ENCODE measurements around the gene ALDH3A2. TPM values are rescaled to one million over a fixed set of nuclear protein-coding genes. Genes with fewer than 3 reads are reported as not detected.

Gene ALDH3A2
- total and polyA plus RNA-seq, 4 donors = 63.3 to 165 (median 80.4) TPM

DNA sequence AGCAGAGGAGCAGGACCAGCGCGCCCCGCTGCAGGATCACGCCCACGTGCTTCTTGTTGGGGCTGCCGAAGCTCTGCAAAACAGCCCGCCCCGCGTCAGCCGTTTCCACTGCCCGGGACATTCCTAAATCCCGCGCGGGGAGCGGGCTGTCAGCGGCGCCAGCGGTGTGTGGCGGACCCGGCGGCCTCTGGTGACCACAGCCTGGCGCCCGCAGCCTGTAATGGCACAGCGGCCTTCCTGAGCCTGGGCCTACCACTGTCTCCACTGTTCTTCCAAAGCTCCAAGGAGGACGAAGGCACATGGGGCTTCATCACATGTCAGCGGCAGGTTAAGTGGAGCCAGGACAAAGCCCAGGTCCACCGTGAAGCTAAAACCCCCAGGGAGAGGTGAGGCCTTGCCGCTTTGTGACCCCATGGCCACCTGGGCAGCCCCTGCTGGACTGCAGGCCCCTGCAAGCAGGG lies 65.4 kb downstream of the ALDH3A2 start (continued):
- TF ChIP-seq, protein P1, sequence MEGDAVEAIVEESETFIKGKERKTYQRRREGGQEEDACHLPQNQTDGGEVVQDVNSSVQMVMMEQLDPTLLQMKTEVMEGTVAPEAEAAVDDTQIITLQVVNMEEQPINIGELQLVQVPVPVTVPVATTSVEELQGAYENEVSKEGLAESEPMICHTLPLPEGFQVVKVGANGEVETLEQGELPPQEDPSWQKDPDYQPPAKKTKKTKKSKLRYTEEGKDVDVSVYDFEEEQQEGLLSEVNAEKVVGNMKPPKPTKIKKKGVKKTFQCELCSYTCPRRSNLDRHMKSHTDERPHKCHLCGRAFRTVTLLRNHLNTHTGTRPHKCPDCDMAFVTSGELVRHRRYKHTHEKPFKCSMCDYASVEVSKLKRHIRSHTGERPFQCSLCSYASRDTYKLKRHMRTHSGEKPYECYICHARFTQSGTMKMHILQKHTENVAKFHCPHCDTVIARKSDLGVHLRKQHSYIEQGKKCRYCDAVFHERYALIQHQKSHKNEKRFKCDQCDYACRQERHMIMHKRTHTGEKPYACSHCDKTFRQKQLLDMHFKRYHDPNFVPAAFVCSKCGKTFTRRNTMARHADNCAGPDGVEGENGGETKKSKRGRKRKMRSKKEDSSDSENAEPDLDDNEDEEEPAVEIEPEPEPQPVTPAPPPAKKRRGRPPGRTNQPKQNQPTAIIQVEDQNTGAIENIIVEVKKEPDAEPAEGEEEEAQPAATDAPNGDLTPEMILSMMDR (IDR thresholded peaks at IDR 0.05; ENCODE audit: low read depth, low read length, missing input control) = no peak
- TF ChIP-seq, protein P2, sequence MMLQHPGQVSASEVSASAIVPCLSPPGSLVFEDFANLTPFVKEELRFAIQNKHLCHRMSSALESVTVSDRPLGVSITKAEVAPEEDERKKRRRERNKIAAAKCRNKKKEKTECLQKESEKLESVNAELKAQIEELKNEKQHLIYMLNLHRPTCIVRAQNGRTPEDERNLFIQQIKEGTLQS (IDR thresholded peaks at IDR 0.05) = no peak
- TF ChIP-seq HNF4G (IDR thresholded peaks at IDR 0.05) (no peak), JUND (IDR thresholded peaks at IDR 0.05) (no peak), SP1 (IDR thresholded peaks at IDR 0.05) (no peak), NR2F2 (IDR thresholded peaks at IDR 0.05) (no peak), EGR1 (IDR thresholded peaks at IDR 0.05; ENCODE audit: low read depth in 2 of 2) (no peak), RAD21 (IDR thresholded peaks at IDR 0.05) (no peak)

DNA sequence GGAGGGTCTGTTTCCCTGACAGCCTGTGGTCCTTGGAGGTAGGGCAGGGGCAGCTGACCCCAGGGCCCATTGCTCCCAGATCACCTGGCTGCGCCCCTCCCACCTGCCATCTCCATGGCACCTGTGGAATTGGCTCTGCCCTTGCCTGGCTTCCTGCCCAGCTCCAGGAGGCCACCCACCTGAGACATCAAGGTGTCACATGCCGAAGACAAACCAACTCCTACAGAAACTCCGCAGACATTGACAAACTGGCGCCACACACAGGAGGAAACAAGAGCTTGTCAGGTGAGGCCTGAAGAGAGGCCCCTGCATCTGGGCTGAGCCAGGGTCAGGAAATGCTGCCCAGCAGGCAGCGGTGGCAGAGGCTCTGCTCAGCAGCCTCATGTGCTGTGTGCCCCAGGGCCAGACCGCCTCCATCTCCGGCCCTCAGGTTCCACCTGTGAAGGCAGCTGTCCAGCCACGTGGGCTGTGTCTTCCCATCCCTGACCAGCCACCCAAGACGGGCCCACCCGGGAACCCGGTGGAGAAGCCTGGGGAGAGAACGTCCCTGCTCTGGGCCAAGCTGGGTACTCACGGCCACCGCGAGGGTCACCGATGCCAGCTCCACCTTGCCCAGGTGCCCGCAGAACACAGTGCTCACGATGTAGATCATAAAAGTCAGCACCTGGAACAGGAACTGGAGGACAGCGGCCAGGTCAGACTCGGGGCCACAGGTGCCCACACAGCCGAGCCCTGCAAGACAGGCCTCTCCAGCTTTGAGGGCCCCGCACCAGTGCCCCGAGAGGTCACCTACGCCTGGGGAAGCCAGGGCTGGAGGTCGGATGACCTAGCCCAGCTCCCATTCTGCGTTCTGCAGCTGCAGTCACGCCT lies 66.2 kb downstream of the ALDH3A2 start:
- Histone ChIP-seq H3K27me3 (ENCODE audit: control insufficient read depth in 4 of 4, insufficient read depth in 4 of 4, low read length in 3 of 4) (no peaks in the 10 kb centered on the region), H3K36me3 (ENCODE audit: control insufficient read depth in 4 of 4, insufficient read depth in 3 of 4, low read depth in 1 of 4, low read length in 3 of 4) (no peaks in the 10 kb centered on the region), H3K4me3 (ENCODE audit: low read depth in 1 of 3, low read length in 3 of 3) (no peak overlapping the region), H3K9me3 (ENCODE audit: control insufficient read depth in 4 of 4, low read length in 3 of 4) (no peaks in the 10 kb centered on the region), H3K9ac (ENCODE audit: low read depth in 1 of 2, low read length in 2 of 2) (no peak overlapping the region), H3K27ac (ENCODE audit: low read depth in 1 of 2, low read length in 2 of 2) (no peak overlapping the region), H3K4me1 (ENCODE audit: control insufficient read depth in 4 of 4, insufficient read depth in 4 of 4, low read length in 3 of 4) (no peaks in the 10 kb centered on the region)
- TF ChIP-seq, protein P3, sequence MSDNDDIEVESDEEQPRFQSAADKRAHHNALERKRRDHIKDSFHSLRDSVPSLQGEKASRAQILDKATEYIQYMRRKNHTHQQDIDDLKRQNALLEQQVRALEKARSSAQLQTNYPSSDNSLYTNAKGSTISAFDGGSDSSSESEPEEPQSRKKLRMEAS (IDR thresholded peaks at IDR 0.05) = no peak
- no peak for TF ChIP-seq RAD21 (IDR thresholded peaks at IDR 0.05)
- no peak for TF ChIP-seq JUND (IDR thresholded peaks at IDR 0.05)
- TF ChIP-seq, protein P4, sequence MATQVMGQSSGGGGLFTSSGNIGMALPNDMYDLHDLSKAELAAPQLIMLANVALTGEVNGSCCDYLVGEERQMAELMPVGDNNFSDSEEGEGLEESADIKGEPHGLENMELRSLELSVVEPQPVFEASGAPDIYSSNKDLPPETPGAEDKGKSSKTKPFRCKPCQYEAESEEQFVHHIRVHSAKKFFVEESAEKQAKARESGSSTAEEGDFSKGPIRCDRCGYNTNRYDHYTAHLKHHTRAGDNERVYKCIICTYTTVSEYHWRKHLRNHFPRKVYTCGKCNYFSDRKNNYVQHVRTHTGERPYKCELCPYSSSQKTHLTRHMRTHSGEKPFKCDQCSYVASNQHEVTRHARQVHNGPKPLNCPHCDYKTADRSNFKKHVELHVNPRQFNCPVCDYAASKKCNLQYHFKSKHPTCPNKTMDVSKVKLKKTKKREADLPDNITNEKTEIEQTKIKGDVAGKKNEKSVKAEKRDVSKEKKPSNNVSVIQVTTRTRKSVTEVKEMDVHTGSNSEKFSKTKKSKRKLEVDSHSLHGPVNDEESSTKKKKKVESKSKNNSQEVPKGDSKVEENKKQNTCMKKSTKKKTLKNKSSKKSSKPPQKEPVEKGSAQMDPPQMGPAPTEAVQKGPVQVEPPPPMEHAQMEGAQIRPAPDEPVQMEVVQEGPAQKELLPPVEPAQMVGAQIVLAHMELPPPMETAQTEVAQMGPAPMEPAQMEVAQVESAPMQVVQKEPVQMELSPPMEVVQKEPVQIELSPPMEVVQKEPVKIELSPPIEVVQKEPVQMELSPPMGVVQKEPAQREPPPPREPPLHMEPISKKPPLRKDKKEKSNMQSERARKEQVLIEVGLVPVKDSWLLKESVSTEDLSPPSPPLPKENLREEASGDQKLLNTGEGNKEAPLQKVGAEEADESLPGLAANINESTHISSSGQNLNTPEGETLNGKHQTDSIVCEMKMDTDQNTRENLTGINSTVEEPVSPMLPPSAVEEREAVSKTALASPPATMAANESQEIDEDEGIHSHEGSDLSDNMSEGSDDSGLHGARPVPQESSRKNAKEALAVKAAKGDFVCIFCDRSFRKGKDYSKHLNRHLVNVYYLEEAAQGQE (IDR thresholded peaks at IDR 0.05) = no peak
- TF ChIP-seq TAF1 (conservative IDR thresholded peaks at IDR 0.05) = no peak
- no peak for TF ChIP-seq RXRA (IDR thresholded peaks at IDR 0.05)
- TF ChIP-seq GABPA (IDR thresholded peaks at IDR 0.05 in 1 of 2, conservative IDR thresholded peaks at IDR 0.05 in 1 of 2) = no peak
- no peak for TF ChIP-seq SP1 (IDR thresholded peaks at IDR 0.05)
- no peak for TF ChIP-seq EGR1 (IDR thresholded peaks at IDR 0.05; ENCODE audit: low read depth in 2 of 2)
- TF ChIP-seq NR2F2 (IDR thresholded peaks at IDR 0.05) = no peak
- no peak for DNase-seq (ENCODE audit: low spot score)
- 93% methylated on average over 27 of the region's 27 CpGs for WGBS

Measured in liver (tissue), 9 donors.